Right renal cortex interstitium (tissue), 3 donors: ENCODE data around the gene RBM6. TPM values are rescaled to one million over a fixed set of nuclear protein-coding genes. Genes with fewer than 3 reads are reported as not detected.

Experiments used
- DNase-seq, 3 donors: peaks; one replicate each; pipeline ENCODE4 v3.0.0-alpha.2; 2013; ENCODE audit warnings: low read depth in 3 of 3, low spot score in 2 of 3
- polyA plus RNA-seq, 3 donors: library from polyadenylated mRNA; unstranded; fragments of 120-200 nt; gene quantifications; one replicate each; pipeline ENCODE4 v1.2.1, GENCODE V29; 2013; ENCODE audit not compliant: insufficient read length in 3 of 3

RBM6 gene
- polyA plus RNA-seq, 3 donors = 107 to 136 (median 109) TPM

GRCh38 chr3:50124052-50124799, 184.3 kb downstream of the RBM6 start:
- no peak for DNase-seq

GRCh38 chr3:50124800-50125178, 184.8 kb downstream of the RBM6 start:
- no peak for DNase-seq

DNA sequence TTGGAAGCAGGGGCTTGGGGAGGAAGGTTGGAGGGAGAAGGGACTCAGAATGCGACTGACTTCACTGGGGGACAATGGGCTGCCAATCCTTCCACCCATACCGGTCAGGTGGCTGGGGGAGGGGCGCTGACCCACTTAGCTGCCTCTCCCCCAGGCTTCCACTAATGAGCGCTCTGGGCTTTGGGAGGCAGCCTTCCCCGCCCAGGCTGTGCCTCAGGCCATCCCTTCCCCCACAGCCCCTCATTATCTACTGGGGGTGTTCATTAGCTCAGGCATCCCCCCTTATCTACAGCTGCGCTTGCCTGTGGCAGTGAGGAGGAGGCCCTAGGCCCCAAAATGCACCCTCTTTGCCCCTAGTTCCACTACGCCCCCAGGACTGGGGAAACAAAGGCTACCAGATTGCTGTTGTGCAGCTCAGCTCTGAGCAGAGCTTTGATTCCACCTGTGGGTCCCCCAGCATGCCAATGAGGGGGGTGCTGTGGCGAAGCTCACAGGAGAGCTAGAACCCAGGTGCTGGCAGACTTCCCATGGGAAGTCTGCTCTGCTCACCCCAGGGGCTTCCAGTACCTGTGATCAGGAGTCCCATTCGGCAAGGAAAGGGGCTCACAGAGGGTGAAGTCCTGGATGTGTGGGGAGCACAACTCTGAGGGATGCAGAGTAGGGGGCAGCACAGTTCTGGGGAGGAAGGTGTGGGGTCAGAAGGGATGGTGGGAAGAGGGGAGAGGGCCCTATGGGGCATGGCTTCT, 185.8 kb downstream of the RBM6 start:
- no peak for DNase-seq

DNA sequence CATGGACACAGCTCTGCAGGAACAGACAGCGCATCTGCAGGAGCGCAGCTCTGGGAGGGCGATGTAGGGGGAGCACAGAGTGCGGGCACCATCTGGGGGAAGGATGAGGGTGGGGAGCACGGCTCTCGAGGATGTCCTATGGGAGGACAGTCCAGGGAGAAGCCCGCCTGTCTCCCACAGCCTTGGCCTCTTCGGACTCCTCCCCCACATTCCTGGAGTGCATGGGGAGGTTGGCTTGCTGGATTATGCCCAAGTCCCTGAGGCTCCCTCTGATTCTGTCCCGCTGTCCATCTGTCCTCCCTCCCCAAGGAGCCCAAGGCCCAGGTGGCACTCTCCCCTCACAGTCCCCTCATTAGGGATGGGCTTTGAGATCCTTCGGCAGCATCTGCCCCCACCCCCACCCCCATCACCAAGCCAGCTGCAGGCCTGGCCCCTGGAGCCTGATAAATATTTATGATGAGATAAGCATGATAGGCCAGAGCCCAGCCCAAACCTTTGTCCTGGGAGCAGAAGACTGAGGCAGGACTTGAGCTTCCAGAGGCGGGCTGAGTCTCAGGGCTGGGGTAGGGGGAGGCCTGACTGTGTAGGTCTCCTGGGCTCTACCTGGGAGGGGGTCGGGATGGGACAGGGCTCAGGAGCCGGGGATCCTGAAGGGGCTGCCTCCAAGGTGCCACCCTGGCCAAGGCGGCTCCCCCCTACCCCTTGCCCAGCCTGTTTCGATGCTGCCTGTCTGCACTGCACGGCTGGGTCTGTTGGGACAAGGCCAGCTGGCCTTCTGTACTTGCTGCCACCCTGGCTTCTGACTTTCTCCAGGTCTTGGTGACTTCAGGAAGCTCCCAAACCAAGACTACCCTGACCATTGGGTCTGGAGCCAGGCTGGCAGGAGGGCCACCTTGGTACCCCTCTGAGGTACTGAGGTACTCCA, 186.6 kb downstream of the RBM6 start:
- DNase-seq = peak in 1 of 3 donors; percentile 65

Other genes with a start within 250 kb of the RBM6 start
- 1 to 10 TPM in 2 of 3 donors, under 1 TPM in 1; 0.93 to 1.5 (median 1.0) TPM for gene AMIGO3, start 220.5 kb upstream of the RBM6 start, polyA plus RNA-seq
- gene GMPPB, start 216.2 kb upstream of the RBM6 start, polyA plus RNA-seq = 10 to 100 TPM; 10.7 to 14.1 (median 12.8) TPM
- 10 to 100 TPM; 52.5 to 60.9 (median 55.7) TPM for gene IP6K1, start 153.6 kb upstream of the RBM6 start, polyA plus RNA-seq
- gene CDHR4, start 140.3 kb upstream of the RBM6 start, polyA plus RNA-seq = not detected
- gene INKA1, start 136.9 kb upstream of the RBM6 start, polyA plus RNA-seq = 10 to 100 TPM; 10.3 to 12.4 (median 10.6) TPM
- 10 to 100 TPM; 29.6 to 37.4 (median 31.6) TPM for gene UBA7, start 126.2 kb upstream of the RBM6 start, polyA plus RNA-seq
- gene TRAIP, start 83.6 kb upstream of the RBM6 start, polyA plus RNA-seq = 1 to 10 TPM; 8.4 to 9.8 (median 8.8) TPM
- under 1 TPM in 2 of 3 donors, not detected in 1; 0.11 TPM for gene CAMKV, start 70.2 kb upstream of the RBM6 start, polyA plus RNA-seq
- 1 to 10 TPM in 2 of 3 donors, under 1 TPM in 1; 0.62 to 1.8 (median 1.6) TPM for gene MST1R, start 36.3 kb upstream of the RBM6 start, polyA plus RNA-seq
- 1 to 10 TPM; 6.9 to 8.5 (median 7.6) TPM for gene MON1A, start 10.3 kb upstream of the RBM6 start, polyA plus RNA-seq
- gene RBM5, start 148.8 kb downstream of the RBM6 start, polyA plus RNA-seq = 100 to 1,000 TPM; 234 to 272 (median 251) TPM
- 10 to 100 TPM; 67.4 to 80.1 (median 70.8) TPM for gene SEMA3F, start 215.2 kb downstream of the RBM6 start, polyA plus RNA-seq